GM18873 (cell line): Measurements from ENCODE around the gene BBS9.

Source experiments
- ATAC-seq: cut with Tn5 transposase; IDR thresholded peaks from one replicate; pipeline ENCODE4 v1.9.1; 2021; ENCODE audit warnings: mild to moderate bottlenecking, moderate library complexity, moderate number of reproducible peaks; ENCODE audit not compliant: unreplicated experiment, low FRiP score

The BBS9 gene

DNA sequence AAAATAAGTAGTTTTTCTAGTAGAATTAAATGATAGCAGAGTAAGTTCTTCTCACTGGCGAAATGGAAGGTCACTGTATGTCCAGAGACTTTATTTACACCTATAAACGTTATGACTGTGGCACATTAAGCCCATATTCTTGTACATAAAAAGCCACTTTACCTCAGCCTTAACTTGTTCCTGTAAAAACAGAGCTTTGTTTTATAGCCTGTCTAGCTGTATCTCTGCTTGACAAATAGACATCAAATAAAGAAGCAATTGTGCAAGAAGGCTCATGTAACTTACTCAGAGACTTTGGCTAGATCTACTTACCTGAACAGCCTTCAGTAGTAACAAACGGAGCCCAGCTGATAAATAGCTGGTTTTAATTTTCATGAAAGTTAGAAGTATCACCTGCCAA lies 451.9 kb downstream of the BBS9 start:
- ATAC-seq, result no peak

DNA sequence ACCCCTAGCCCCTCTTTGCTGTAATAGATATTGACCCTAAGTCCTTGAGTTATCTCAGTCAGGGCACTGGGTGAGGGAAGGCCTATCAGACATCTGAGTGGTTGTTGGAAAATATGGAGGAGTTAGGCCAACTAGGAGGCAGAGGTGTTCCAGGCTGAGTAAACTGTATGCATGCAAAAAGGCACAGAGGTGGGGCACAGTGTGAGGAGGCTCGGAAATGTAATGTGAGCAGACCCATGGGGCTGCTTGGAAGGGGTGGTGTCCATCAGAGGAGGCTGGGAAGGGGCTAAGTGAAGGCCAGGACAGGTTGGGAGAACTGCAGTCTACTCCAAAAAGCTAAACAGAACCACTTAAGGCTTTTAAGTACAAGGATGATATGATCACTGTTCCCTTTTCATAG lies 452.7 kb downstream of the BBS9 start:
- ATAC-seq, result no peak

DNA sequence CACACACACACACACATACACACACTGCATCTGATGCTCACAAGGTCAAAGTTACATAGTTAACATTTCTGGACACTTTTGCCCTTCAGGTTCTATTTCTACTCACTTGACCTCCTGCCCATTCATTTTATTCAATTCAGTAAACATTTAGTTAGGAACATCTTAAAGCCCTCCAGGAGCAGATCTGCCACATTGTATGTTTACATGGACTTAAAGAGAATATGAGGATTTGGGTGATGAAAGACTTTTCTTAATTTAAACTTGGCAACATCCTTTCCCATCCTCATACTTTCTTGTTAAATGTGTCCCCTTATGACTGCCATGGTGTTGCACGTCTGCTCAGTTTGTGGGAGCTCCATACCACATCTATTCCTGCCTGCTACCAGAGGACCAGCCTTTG lies 453.2 kb downstream of the BBS9 start:
- no peak for ATAC-seq

DNA sequence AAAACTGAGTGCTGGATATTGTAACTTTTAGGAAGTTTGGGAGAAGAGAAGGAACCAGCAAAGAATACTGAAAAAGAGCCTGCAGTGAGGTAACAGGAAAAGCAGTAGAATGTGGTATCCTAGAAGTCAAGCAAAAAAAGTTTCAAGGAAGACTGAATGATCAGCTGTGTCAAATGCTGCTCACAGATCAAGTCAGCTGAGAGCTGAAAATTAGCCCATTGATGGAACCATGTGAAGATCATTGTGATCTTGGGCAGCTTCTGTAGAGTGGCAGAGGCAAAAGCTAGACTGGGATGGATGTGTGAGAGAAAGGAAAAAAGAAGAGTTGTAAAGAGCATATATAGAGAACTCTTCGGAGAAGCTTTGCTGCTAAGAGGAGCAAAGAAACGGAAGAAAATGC lies 460.5 kb downstream of the BBS9 start:
- ATAC-seq, result no peak

DNA sequence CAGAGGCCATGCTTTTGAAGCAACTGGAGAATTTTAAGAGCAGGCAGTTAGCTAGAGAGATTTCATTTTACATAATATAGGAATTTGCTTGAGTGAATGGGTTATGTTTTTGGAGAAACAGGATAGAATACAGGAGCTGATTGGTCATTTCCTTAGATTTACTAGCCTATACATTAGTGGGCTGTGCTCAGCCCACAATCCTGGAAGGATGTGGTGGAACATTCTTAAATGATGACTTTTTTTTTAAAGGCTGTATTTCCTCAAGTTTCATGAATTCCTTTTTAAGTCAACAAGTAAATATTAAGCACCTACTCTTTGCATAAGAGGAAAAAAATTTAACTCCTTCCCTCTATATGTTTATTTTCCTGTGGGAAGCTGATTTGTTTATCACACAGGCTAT lies 461.6 kb downstream of the BBS9 start:
- no peak for ATAC-seq

GRCh38 chr7:33591490-33591889 lies 462.1 kb downstream of the BBS9 start:
- ATAC-seq, result no peak

- ATAC-seq, result no peak
Measured at GRCh38 chr7:33592718-33593117, 463.4 kb downstream of the BBS9 start.

DNA sequence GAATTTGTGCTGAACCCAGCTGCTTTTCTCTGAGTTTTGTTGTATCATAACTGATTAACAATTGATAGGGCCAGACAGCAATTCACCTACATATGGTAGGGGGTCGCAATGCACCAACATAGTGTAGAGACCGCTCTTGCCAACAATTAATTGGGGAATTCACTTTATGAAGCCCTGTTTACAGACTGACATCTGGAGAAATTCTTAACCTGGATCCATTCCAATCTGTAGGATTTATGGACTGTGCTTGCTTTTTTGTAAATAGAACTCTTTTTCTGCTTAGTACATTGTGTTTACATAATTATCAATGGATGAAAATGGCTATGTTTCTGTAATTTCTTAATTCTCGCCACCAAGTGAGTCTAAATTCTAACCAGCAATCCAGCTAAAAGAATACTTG lies 464.2 kb downstream of the BBS9 start:
- ATAC-seq, result no peak

DNA sequence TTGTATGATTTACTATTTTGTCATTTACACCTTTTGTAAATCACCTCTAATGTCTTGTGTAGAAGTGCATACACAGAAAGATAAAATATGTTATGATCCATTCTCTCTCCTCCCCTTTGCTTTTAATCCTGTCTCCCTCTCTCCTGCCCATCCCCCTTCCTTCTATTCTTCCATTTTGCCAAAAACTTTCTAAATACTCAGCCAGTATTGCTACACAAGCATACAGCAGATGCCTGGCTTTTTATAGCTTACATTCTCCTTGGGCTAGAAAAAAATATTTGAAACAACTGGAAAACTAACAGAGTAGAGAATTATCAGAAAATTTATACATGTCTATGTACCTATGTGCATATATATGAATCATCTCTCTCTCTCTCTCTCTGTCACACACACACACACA lies 467.3 kb downstream of the BBS9 start:
- no peak for ATAC-seq

- no peak for ATAC-seq
Measured at GRCh38 chr7:33597181-33597580, 467.8 kb downstream of the BBS9 start.

GRCh38 chr7:33601101-33601500 lies 471.7 kb downstream of the BBS9 start:
- no peak for ATAC-seq

DNA sequence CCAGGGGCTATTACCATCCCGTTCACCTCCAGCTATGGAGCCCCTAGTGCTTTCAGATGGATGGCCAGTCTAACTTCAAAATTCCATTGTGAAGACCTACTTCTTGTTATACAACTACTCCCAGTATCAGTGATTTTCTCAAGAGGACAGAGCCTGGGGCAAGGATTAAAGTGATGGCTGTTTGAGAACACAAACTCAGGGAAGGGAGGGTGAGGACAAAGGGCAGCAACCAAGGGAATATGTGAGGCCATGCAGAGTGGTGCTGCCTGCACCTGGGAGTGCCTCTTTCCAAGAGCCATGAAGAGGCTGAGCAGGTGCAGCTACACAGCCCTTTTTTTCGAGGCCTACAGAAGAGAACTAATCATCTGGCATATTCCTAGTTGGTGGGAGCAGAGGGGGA lies 472.5 kb downstream of the BBS9 start:
- ATAC-seq, result no peak

- ATAC-seq, result no peak
Measured at GRCh38 chr7:33604056-33604455, 474.7 kb downstream of the BBS9 start.

DNA sequence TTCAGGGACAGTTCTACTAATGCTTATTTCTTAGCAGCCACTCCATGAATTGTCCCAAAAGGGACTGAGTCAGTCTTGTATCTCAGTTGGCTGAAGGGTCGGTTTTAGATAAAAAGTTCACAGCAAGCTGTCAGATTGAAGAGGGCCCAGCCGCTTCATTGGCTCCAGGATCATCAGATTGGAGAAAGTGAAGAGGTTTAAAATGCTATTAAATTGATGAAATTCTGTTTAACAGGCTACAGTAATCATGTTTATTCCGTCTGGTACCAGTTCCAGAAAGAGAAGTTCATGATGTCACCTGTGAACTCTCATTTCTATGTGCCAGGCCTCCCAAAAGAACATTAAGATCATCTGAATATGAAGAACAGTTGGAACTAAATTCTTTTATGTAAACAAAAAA lies 481.6 kb downstream of the BBS9 start:
- no peak for ATAC-seq

DNA sequence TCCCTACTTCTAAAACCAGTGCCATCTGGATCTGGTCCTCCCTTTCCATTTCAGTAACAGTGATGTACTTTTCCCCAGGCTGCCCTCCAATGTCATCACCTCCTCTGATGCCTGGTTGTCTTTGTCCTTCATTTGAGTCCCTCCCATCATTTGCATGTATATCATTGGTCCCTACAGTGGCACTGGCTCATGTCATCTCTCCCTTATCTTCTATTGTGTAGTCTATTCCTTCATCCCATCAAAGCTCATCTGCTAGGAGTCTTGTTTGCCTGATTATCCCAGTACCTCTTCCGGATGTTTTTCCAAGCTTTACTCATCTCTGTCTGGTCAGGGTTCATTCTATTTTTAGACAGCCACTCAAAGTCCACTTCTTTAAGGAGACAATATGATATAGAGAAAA lies 483.1 kb downstream of the BBS9 start:
- no peak for ATAC-seq

GRCh38 chr7:33614357-33615117 lies 485.2 kb downstream of the BBS9 start:
- ATAC-seq, result no peak

- no peak for ATAC-seq
Measured at GRCh38 chr7:33616752-33617151, 487.4 kb downstream of the BBS9 start.

- no peak for ATAC-seq
Measured at GRCh38 chr7:33619264-33619663, 489.9 kb downstream of the BBS9 start.

DNA sequence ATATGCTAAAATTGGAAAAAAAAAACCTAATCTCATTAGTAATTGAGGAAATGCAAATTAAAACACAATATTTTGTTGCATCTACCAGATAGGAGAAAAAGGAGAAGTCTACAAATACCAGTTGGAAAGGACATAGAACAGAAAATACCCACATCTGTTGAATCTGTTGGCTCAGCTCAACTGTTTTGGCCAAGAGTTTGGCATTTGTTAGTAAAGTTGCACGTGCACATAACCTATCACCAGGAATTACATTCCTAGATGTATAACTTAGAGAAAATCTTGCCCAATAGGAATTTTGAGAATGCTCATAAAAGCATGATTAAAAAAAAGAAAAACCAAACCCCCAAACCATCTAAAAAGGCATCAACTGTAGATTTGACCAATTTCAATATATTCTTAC lies 493.9 kb downstream of the BBS9 start:
- ATAC-seq, result no peak

- ATAC-seq, result no peak
Measured at GRCh38 chr7:33624215-33624614, 494.9 kb downstream of the BBS9 start.

- ATAC-seq, result no peak
Measured at GRCh38 chr7:33626869-33627268, 497.5 kb downstream of the BBS9 start.

- no peak for ATAC-seq
Measured at GRCh38 chr7:33627741-33628140, 498.4 kb downstream of the BBS9 start.

DNA sequence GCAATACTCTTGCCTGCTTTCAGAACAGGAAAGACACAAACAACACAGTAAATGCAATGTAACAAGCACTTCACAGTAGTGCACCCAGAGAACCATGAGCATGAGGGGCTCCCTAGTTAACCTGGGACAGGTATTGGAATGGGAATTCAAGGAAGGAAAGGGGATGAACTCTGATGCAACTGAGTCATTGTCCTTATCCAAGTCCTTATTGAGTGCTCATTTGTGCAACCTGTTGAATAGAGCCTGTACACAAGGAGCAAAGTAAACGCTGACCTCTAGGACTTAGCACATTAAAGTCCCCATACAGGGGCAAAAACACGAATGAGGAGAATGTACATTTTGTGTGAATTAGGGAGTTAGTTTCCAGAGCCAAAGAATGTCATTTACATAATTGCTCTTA lies 499.5 kb downstream of the BBS9 start:
- ATAC-seq, result no peak
